K562 (cell line): ENCODE results near the gene ZMYM1.
"Not testable (repeated sequence)": the region's sequence is repeated elsewhere in the genome, so short reads cannot be mapped to it uniquely, and the experiment has no call there.

Experiments
- GATAD2B ChIP-seq: fragments of 450-650 bp; IDR thresholded peaks from 2 replicates; pipeline ENCODE4 v1.6.1; 2017; ENCODE audit warnings: mild to moderate bottlenecking, borderline replicate concordance
- KLF1 ChIP-seq: fragments of 450-650 bp; IDR thresholded peaks from 2 replicates; pipeline ENCODE4 v1.6.1; 2016; ENCODE audit warnings: missing genetic modification characterization, missing compliant biosample characterization
- RFX5 ChIP-seq: IDR thresholded peaks from 2 replicates; pipeline ENCODE4 v1.6.1; 2011; ENCODE audit warnings: low read depth, mild to moderate bottlenecking, improper control_type of control experiment, low read length
- SRSF3 ChIP-seq: fragments of 200-400 bp; formaldehyde crosslinking; IDR thresholded peaks from 2 replicates; pipeline ENCODE4 v1.6.1; 2016; ENCODE audit warnings: mild to moderate bottlenecking, low read length, moderate library complexity; ENCODE audit not compliant: insufficient read depth
- ZNF274 ChIP-seq: IDR thresholded peaks from 2 replicates; pipeline ENCODE4 v1.6.1; 2011; ENCODE audit warnings: low read depth, mild to moderate bottlenecking, low read length, moderate library complexity, borderline replicate concordance
- ZNF282 ChIP-seq: sonication (generic); formaldehyde crosslinking; IDR thresholded peaks from 2 replicates; pipeline ENCODE4 v1.8.1; 2023; ENCODE audit warnings: missing genetic modification reagents
- TF ChIP-seq, protein P1 (sequence below): fragments of 450-650 bp; IDR thresholded peaks from 2 replicates; pipeline ENCODE4 v1.6.1; 2016; ENCODE audit warnings: antibody characterized with exemption
- TF ChIP-seq, protein P2 (sequence below), 3 experiments: IDR thresholded peaks in 2 of 3; conservative IDR thresholded peaks in 1 of 3; 2 replicates each; pipeline ENCODE4 v1.5.1; 2011 to 2012; ENCODE audit warnings: low read length in 3 of 3, mild to moderate bottlenecking in 3 of 3, control low read depth in 2 of 3, improper control_type of control experiment in 1 of 3, inconsistent platforms in 1 of 3, low read depth in 1 of 3, mixed read lengths in 1 of 3, moderate library complexity in 1 of 3; ENCODE audit not compliant: insufficient read depth in 2 of 3

DNA sequence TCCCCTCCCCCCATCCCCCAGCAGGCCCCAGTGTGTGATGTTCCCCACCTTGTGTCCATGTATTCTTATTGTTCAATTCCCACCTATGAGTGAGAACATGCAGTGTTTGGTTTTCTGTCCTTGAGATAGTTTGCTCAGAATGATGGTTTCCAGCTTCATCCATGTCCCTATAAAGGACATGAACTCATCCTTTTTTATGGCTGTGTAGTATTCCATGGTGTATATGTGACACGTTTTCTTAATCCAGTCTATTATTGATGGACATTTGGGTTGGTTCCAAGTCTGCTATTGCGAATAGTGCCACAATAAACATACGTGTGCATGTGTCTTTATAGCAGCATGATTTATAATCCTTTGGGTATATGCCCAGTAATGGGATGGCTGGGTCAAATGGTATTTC, 24.9 kb upstream of the ZMYM1 start:
- TF ChIP-seq RFX5; GATAD2B; SRSF3; KLF1 (tag); ZNF274; ZNF282 (CRISPR knock-in tag): not testable (repeated sequence)
- TF ChIP-seq, protein P1, sequence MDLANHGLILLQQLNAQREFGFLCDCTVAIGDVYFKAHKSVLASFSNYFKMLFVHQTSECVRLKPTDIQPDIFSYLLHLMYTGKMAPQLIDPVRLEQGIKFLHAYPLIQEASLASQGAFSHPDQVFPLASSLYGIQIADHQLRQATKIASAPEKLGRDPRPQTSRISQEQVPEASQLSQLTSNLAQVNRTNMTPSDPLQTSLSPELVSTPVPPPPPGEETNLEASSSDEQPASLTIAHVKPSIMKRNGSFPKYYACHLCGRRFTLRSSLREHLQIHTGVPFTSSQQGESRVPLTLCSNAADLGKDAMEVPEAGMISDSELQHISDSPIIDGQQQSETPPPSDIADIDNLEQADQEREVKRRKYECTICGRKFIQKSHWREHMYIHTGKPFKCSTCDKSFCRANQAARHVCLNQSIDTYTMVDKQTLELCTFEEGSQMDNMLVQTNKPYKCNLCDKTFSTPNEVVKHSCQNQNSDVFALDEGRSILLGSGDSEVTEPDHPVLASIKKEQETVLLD, result not testable (repeated sequence)
- TF ChIP-seq, protein P2, sequence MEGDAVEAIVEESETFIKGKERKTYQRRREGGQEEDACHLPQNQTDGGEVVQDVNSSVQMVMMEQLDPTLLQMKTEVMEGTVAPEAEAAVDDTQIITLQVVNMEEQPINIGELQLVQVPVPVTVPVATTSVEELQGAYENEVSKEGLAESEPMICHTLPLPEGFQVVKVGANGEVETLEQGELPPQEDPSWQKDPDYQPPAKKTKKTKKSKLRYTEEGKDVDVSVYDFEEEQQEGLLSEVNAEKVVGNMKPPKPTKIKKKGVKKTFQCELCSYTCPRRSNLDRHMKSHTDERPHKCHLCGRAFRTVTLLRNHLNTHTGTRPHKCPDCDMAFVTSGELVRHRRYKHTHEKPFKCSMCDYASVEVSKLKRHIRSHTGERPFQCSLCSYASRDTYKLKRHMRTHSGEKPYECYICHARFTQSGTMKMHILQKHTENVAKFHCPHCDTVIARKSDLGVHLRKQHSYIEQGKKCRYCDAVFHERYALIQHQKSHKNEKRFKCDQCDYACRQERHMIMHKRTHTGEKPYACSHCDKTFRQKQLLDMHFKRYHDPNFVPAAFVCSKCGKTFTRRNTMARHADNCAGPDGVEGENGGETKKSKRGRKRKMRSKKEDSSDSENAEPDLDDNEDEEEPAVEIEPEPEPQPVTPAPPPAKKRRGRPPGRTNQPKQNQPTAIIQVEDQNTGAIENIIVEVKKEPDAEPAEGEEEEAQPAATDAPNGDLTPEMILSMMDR (IDR thresholded peaks at IDR 0.05 in 2 of 3, conservative IDR thresholded peaks at IDR 0.05 in 1 of 3; ENCODE audit: insufficient read depth in 2 of 3, low read depth in 1 of 3, low read length in 3 of 3), result not testable (repeated sequence)
